ENCODE measurements around the gene MAB21L1.

The MAB21L1 gene

DNA sequence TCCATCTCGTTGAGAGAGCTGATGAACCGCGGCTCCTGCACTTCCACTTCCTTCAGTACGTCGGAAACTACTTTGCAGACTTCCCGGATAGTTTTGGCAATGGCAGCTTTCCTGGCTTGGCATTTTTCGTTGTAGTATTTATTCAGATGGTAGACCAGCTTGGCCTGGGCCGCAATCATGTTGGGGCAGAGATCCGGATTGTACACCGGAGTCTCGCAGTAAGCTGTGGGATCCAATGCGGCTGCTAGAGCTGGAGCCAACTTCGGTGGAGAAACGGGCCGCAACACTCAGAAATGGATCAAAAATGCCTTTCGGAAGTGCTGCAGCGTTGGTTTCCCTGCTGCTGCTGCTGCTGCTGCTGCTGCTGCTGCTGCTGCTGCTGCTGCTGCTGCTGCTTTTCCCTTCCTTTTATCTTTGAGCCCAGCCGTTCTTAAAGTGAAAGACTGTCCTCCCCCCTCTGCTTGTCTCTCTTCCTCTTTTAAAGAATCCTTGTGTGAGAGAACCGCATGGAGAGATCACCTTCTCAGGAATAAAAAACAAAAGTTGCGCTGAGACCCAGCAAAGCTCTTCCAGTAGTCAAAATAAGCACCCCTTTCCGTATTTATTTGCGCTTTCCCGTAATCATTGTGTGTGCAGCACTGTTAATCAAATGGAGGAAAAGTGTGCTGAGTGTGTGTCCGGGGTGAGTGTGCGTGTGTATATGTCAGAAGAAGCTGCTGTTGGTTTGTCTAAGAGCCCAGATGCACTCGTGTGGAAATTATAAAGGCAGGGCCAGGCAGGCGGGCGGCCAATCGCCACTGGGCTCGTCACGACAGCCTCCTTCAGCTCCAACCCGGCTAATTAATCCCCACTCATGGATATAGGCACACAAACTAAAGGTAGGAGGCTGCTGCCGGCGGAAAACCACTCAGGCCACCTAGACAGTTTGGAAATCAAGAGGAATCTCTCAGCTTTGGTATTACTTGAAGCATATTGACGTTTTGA lies at the start of gene MAB21L1:
TSS of gene MAB21L1 (minus strand) at position 730 of the 984 bp plus-strand sequence. CDS start at position 179, 551 bp downstream.
- DNase-seq, result no peak

- DNase-seq, result no peak
Observed at GRCh38 chr13:35524171-35524570, 47.7 kb upstream of the MAB21L1 start.

GRCh38 chr13:35518337-35518946 lies 42.0 kb upstream of the MAB21L1 start:
- no peak for DNase-seq

GRCh38 chr13:35514801-35515502 lies 38.5 kb upstream of the MAB21L1 start:
- no peak for DNase-seq

DNA sequence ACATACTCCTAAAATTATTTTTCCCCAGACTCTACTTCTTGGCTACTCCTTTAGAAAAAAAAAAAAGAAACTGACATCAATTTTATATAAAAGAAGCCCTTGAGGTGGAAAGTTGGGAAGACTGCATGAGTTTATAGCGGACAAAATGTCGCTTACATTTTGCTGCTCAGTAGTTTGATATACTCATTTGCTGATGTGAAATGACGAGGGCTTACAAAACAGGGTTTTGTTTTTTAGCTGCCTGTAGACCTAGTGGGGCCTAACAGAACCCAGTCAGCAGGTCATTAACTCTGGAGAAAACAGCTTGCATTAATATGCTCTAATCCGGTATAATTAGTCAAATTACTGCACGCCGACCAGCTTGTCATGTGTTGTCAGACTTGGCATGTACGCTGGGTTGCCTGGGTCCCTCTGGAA lies 37.6 kb upstream of the MAB21L1 start:
- no peak for DNase-seq

- DNase-seq, result no peak
Observed at GRCh38 chr13:35512271-35512920, 35.9 kb upstream of the MAB21L1 start.

- DNase-seq, result no peak
Observed at GRCh38 chr13:35502456-35502855, 26.0 kb upstream of the MAB21L1 start.

GRCh38 chr13:35501661-35502235 lies 25.3 kb upstream of the MAB21L1 start:
- no peak for DNase-seq

GRCh38 chr13:35500144-35500543 lies 23.7 kb upstream of the MAB21L1 start:
- no peak for DNase-seq

DNA sequence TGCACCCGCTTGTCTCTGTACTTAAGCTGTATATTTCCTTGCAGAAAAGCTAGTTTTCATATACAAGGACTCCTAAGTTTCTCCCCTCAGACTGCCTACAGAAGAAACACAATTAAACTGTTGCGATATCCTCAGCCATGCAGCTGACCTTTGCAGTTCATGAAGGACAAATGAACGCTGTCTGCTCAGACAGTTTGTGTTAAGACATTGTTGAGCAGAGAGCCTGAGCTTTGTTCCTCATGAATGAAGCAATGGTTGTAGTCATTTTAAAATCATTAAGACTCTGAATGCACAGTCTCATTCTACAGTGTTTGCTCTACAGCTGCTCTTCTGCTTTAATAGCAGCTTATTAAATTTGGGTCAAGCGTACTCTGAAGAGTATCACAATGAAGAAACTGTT lies 23.2 kb upstream of the MAB21L1 start:
- no peak for DNase-seq

DNA sequence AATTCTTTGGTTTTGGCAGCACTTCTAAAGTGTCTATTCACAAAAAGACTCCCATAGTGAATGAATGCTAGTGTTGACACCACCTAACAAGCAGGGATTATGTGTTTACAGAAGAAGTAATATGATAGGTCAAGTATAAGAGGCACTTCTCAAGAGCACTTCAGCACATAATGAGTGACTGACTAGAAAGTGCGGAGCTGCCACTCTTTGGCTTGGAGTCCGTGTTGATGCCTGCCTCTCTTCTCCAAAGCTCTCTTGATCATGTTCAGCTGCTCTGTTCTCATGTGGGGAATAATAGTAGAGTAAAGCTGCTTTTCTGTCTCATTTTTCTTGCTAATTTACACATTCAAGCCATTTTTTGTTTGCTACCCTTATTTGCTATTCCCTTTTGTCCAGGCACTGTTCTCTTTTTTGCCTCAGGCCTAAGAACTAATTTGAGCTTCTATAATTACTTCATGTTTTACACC lies 22.7 kb upstream of the MAB21L1 start:
- DNase-seq, result no peak

GRCh38 chr13:35498231-35498630 lies 21.7 kb upstream of the MAB21L1 start:
- DNase-seq, result no peak

DNA sequence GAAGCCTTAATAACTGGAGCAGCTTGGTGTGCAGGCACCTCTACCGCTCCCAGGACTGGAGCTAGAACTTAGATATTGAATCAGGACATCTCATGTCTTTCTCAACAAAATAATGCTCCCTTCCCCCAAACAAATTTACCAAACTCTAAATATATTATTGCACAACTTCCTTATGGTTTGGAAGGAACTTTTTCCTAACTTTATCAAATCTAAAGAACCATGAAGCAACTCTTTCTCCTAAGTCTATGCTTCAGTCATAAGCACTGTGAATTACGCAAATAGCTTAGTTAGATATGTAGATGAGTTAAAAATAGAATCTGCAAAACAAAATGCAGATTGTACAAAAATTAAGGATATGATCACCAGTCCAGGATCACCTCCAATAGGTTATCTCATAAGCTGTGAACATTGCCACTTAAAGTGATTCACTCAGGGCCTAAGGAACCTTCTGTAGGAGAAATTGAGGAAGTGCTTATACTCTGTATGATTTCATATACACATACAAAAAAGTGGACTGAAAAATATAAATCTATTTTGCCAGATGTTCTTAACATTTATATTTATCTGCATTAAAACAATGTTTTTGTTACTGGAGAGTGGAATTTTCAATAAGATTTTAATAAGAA lies 20.4 kb upstream of the MAB21L1 start:
- no peak for DNase-seq

GRCh38 chr13:35496006-35496405 lies 19.5 kb upstream of the MAB21L1 start:
- DNase-seq, result no peak

DNA sequence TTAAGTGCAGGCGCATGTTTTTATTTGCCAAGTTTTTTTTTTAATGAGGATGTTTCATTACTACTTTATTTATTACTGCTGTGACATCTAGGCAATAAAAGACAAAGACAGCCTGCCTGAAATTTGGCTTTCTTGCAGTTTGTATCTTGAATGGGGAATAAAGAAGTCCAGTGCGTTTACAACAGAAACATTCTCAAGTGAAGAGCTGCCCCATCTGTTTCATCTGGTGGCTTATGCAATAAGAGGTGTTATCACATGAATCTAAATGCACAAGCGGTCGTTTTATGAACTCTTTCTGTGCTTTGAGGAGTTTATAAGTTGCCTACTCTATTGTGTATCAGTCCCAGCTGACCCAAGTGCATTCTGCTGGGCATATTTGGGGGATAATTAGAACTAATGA lies 12.6 kb upstream of the MAB21L1 start:
- DNase-seq, result no peak

DNA sequence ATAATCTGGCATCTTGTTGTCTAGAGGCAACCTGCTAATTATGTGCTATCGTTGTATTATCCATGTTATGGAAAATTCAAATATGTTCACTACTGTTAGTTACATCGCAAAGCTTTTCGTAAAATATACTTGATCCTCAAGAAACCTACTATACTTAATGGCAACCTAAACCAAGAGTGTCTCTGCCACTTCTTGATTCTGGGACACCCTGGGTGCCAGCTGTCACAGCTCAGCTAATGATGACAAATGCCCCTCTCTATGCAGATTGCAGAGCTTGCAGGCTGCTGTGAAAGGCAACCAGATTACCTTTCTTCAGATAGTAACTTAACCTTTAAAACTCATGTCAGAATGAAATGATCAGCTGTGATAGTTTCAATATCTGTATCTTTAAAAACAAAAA lies 8.9 kb upstream of the MAB21L1 start:
- no peak for DNase-seq

GRCh38 chr13:35484384-35484783 lies 7.9 kb upstream of the MAB21L1 start:
- no peak for DNase-seq

- DNase-seq, result no peak
Observed at GRCh38 chr13:35483761-35484160, 7.3 kb upstream of the MAB21L1 start.

GRCh38 chr13:35482527-35482926 lies 6.0 kb upstream of the MAB21L1 start:
- no peak for DNase-seq

DNA sequence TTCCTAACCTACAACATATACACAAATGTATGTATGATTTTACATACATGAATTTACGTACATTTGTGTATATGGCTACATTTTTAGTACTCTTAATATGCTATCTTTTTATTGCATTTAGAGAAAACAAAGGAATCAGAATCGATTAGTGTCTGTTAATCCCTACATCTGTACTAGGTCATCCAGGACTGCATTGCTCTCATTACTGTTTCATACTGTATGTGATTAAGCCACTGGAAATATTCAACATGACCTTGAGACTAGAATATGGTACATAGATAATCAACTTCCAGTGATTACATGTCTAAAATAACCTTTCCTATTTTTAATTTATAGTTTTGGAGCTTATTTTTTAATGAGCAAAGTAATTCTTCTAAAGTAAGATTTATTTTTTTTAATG lies 5.3 kb upstream of the MAB21L1 start:
- no peak for DNase-seq

DNA sequence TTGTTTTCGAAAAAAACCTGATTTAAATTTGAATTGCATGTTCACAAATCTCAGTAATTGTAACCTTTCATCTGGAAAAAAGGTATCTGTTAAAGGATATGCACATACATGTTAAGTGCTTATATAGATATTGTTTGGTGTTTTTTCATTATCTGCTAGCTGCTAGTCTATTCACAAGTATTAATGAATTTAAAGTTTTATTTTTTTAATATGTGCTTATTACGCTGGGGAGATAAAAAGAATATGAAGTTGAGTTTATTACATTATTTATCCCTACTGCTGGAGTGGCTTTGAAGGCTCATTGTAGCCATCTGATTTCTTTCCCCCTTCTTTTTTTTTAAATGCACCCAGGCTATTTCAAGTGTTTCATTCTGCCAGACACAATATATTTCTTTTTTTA lies 3.9 kb upstream of the MAB21L1 start:
- no peak for DNase-seq

DNA sequence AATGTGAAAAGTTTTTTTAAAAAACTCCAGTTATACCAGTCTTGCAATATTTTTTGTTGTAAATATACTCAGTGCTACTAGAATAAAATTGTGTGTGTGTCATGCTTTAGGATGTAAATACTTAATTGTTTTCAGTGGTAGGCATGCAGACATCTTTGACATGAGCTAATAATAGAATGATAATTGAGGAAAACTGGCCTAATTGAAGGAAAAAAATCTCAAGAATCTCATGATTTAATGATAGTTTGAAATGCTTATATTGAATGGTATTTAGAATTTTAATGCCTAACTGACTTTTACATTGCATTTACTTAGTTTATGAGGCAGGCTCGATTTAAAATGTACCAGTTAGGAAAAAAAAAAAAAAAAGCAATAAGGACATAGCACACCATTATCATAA lies 3.2 kb upstream of the MAB21L1 start:
- no peak for DNase-seq
